Activated CD4-positive, alpha-beta T cell treated with anti-CD3 and anti-CD28 coated beads, Interleukin-2, amount 50 U/mL, for 16 hours (primary cell): ENCODE results near the gene AGBL4.

ENCODE experiments used
- DNase-seq: peaks from one replicate; pipeline ENCODE4 v3.0.0-alpha.2; 2020

AGBL4 gene

GRCh38 chr1:48876330-48876785 lies 1147.4 kb downstream of the AGBL4 start:
- no peak for DNase-seq

GRCh38 chr1:48875552-48876329 lies 1148.0 kb downstream of the AGBL4 start:
- no peak for DNase-seq

- no peak for DNase-seq
Measured at GRCh38 chr1:48873944-48874343, 1149.8 kb downstream of the AGBL4 start.

- DNase-seq = peak; percentile 17
Measured at GRCh38 chr1:48870596-48870995, 1153.2 kb downstream of the AGBL4 start.

GRCh38 chr1:48869116-48869893 lies 1154.4 kb downstream of the AGBL4 start:
- no peak for DNase-seq

- DNase-seq = no peak
Measured at GRCh38 chr1:48864913-48865312, 1158.8 kb downstream of the AGBL4 start.

GRCh38 chr1:48859456-48859855 lies 1164.3 kb downstream of the AGBL4 start:
- no peak for DNase-seq

GRCh38 chr1:48858200-48858920 lies 1165.4 kb downstream of the AGBL4 start:
- DNase-seq = no peak

- no peak for DNase-seq
Measured at GRCh38 chr1:48853006-48853405, 1170.7 kb downstream of the AGBL4 start.

- no peak for DNase-seq
Measured at GRCh38 chr1:48851638-48852037, 1172.1 kb downstream of the AGBL4 start.

- DNase-seq = no peak
Measured at GRCh38 chr1:48848035-48848434, 1175.7 kb downstream of the AGBL4 start.

GRCh38 chr1:48846441-48846840 lies 1177.3 kb downstream of the AGBL4 start:
- DNase-seq = no peak

- DNase-seq = no peak
Measured at GRCh38 chr1:48844187-48844586, 1179.6 kb downstream of the AGBL4 start.

GRCh38 chr1:48841966-48842365 lies 1181.8 kb downstream of the AGBL4 start:
- DNase-seq = no peak

- DNase-seq = no peak
Measured at GRCh38 chr1:48841461-48841860, 1182.3 kb downstream of the AGBL4 start.

- no peak for DNase-seq
Measured at GRCh38 chr1:48831120-48831978, 1192.4 kb downstream of the AGBL4 start.

GRCh38 chr1:48830715-48831114 lies 1193.0 kb downstream of the AGBL4 start:
- no peak for DNase-seq

GRCh38 chr1:48829446-48829845 lies 1194.3 kb downstream of the AGBL4 start:
- no peak for DNase-seq

GRCh38 chr1:48823168-48823567 lies 1200.6 kb downstream of the AGBL4 start:
- no peak for DNase-seq

GRCh38 chr1:48820491-48820890 lies 1203.3 kb downstream of the AGBL4 start:
- DNase-seq = no peak

- DNase-seq = peak; percentile 16
Measured at GRCh38 chr1:48817505-48818114, 1206.1 kb downstream of the AGBL4 start.

- no peak for DNase-seq
Measured at GRCh38 chr1:48810740-48811139, 1213.0 kb downstream of the AGBL4 start.
